Central memory CD8-positive, alpha-beta T cell (primary cell): ENCODE results near the gene GNB1.

Source experiments
- ATAC-seq: fragments of 150-1000 bp; cut with Tn5 transposase; replicated peaks from 2 replicates; pipeline ENCODE4 v1.10.0; 2022; ENCODE audit warnings: mild to moderate bottlenecking, moderate FRiP score, moderate number of reproducible peaks; ENCODE audit not compliant: poor library complexity, severe bottlenecking; ENCODE audit errors: extremely low read depth
- DNase-seq, 2 donors: peaks; one replicate each; pipeline ENCODE4 v3.0.0; 2021; ENCODE audit warnings: low spot score in 2 of 2
- H3K27ac Mint-ChIP-seq: one replicate; pipeline ENCODE4 v1.8.0; 2022; ENCODE audit warnings: low read depth, mild to moderate bottlenecking, moderate library complexity, mixed read lengths
- H3K27me3 Mint-ChIP-seq: one replicate; pipeline ENCODE4 v1.8.0; 2022; ENCODE audit warnings: mixed read lengths
- H3K36me3 Mint-ChIP-seq: one replicate; pipeline ENCODE4 v1.8.0; 2022; ENCODE audit warnings: mild to moderate bottlenecking, moderate library complexity, mixed read lengths; ENCODE audit not compliant: insufficient read depth
- H3K4me1 Mint-ChIP-seq: one replicate; pipeline ENCODE4 v1.8.0; 2022; ENCODE audit warnings: mixed read lengths
- H3K4me3 Mint-ChIP-seq: one replicate; pipeline ENCODE4 v1.8.0; 2022; ENCODE audit warnings: mild to moderate bottlenecking, moderate library complexity, mixed read lengths
- H3K9me3 Mint-ChIP-seq: one replicate; pipeline ENCODE4 v1.8.0; 2022; ENCODE audit warnings: mixed read lengths

The GNB1 gene

GRCh38 chr1:1779691-1780597 is 110.9 kb downstream of the GNB1 start:
- ATAC-seq: peak; percentile 63
- Mint-ChIP-seq H3K4me1 (peaks cover 60% of the 10 kb centered on the region), H3K9me3 (no peaks in the 10 kb centered on the region), H3K27ac (peak overlapping the region; percentile 92), H3K4me3 (peak overlapping the region; percentile 80), H3K36me3 (peaks cover 31% of the 10 kb centered on the region), H3K27me3 (no peaks in the 10 kb centered on the region)
- DNase-seq: peak; percentile 40 to 51

GRCh38 chr1:1779320-1779675 is 111.6 kb downstream of the GNB1 start:
- Mint-ChIP-seq H3K4me1 (peaks cover 60% of the 10 kb centered on the region), H3K36me3 (peaks cover 28% of the 10 kb centered on the region)

GRCh38 chr1:1778663-1779319 is 112.1 kb downstream of the GNB1 start:
- peak; percentile 52 to 65 for DNase-seq
- Mint-ChIP-seq H3K4me3 (peak overlapping the region; percentile 80), H3K36me3 (peaks cover 27% of the 10 kb centered on the region), H3K27ac (peak overlapping the region; percentile 92), H3K9me3 (no peaks in the 10 kb centered on the region), H3K27me3 (no peaks in the 10 kb centered on the region), H3K4me1 (peaks cover 60% of the 10 kb centered on the region)
- ATAC-seq: peak; percentile 57

More at GRCh38 chr1:1779320-1779675, 111.6 kb downstream of the GNB1 start:
- ATAC-seq: no peak
- H3K27me3 Mint-ChIP-seq: no peaks in the 10 kb centered on the region
- H3K9me3 Mint-ChIP-seq: no peaks in the 10 kb centered on the region
- no peak for DNase-seq
- H3K4me3 Mint-ChIP-seq: peak overlapping the region; percentile 80
- peak overlapping the region; percentile 92 for H3K27ac Mint-ChIP-seq

- H3K4me1 Mint-ChIP-seq: peaks cover 56% of the 10 kb centered on the region
- peak within 1 kb of the TSS; percentile 92 for H3K27ac Mint-ChIP-seq
- DNase-seq: peak; percentile 44 to 62
- H3K36me3 Mint-ChIP-seq: peaks cover 23% of the 10 kb centered on the region
- H3K27me3 Mint-ChIP-seq: no peaks in the 10 kb centered on the region
- H3K9me3 Mint-ChIP-seq: no peaks in the 10 kb centered on the region
- peak; percentile 44 for ATAC-seq
- peak within 1 kb of the TSS; percentile 80 for H3K4me3 Mint-ChIP-seq
Observed at GRCh38 chr1:1777950-1778662, 112.8 kb downstream of the GNB1 start, which contains the start of gene NADK. TSS of gene NADK (minus strand) at chr1:1778470. CDS start at chr1:1765406, 13,064 bp downstream.

GRCh38 chr1:1777583-1777899 is 113.3 kb downstream of the GNB1 start:
- no peaks in the 10 kb centered on the region for H3K27me3 Mint-ChIP-seq
- DNase-seq (no peak), ATAC-seq (no peak)
- peaks cover 53% of the 10 kb centered on the region for H3K4me1 Mint-ChIP-seq
- peaks cover 27% of the 10 kb centered on the region for H3K36me3 Mint-ChIP-seq
- H3K4me3 Mint-ChIP-seq: peak overlapping the region; percentile 78
- no peaks in the 10 kb centered on the region for H3K9me3 Mint-ChIP-seq
- peak overlapping the region; percentile 62 for H3K27ac Mint-ChIP-seq

- Mint-ChIP-seq H3K4me1 (peaks cover 53% of the 10 kb centered on the region), H3K4me3 (peak overlapping the region; percentile 78), H3K27ac (peak overlapping the region; percentile 62), H3K9me3 (no peaks in the 10 kb centered on the region), H3K27me3 (no peaks in the 10 kb centered on the region), H3K36me3 (peaks cover 27% of the 10 kb centered on the region)
- no peak for ATAC-seq
- DNase-seq: no peak
Observed at GRCh38 chr1:1776672-1777582, 114.0 kb downstream of the GNB1 start.

- Mint-ChIP-seq H3K27me3 (no peaks in the 10 kb centered on the region), H3K9me3 (no peaks in the 10 kb centered on the region), H3K4me3 (peak overlapping the region; percentile 78), H3K27ac (peak overlapping the region; percentile 62), H3K36me3 (peaks cover 31% of the 10 kb centered on the region), H3K4me1 (peaks cover 39% of the 10 kb centered on the region)
- DNase-seq (no peak), ATAC-seq (no peak)
Observed at GRCh38 chr1:1775327-1776226, 115.3 kb downstream of the GNB1 start.

GRCh38 chr1:1773874-1774273 is 117.0 kb downstream of the GNB1 start:
- Mint-ChIP-seq H3K27me3 (no peaks in the 10 kb centered on the region), H3K9me3 (no peaks in the 10 kb centered on the region), H3K36me3 (peaks cover 22% of the 10 kb centered on the region), H3K4me1 (peaks cover 23% of the 10 kb centered on the region), H3K4me3 (no peak overlapping the region), H3K27ac (no peak overlapping the region)
- no peak for ATAC-seq
- no peak for DNase-seq

GRCh38 chr1:1771096-1771495 is 119.8 kb downstream of the GNB1 start:
- H3K9me3 Mint-ChIP-seq: no peaks in the 10 kb centered on the region
- DNase-seq (no peak), ATAC-seq (no peak)
- no peak overlapping the region for H3K4me3 Mint-ChIP-seq
- H3K27me3 Mint-ChIP-seq: no peaks in the 10 kb centered on the region
- no peak overlapping the region for H3K27ac Mint-ChIP-seq
- peaks cover 17% of the 10 kb centered on the region for H3K4me1 Mint-ChIP-seq
- peaks cover 24% of the 10 kb centered on the region for H3K36me3 Mint-ChIP-seq

GRCh38 chr1:1770102-1770501 is 120.8 kb downstream of the GNB1 start:
- H3K36me3 Mint-ChIP-seq: peaks cover 24% of the 10 kb centered on the region
- H3K4me3 Mint-ChIP-seq: no peak overlapping the region
- ATAC-seq (no peak), DNase-seq (no peak)
- H3K27ac Mint-ChIP-seq: no peak overlapping the region
- no peaks in the 10 kb centered on the region for H3K27me3 Mint-ChIP-seq
- peaks cover 8% of the 10 kb centered on the region for H3K4me1 Mint-ChIP-seq
- H3K9me3 Mint-ChIP-seq: no peaks in the 10 kb centered on the region

- ATAC-seq: no peak
- Mint-ChIP-seq H3K36me3 (peaks cover 30% of the 10 kb centered on the region), H3K9me3 (no peaks in the 10 kb centered on the region), H3K27ac (no peak overlapping the region), H3K27me3 (no peaks in the 10 kb centered on the region), H3K4me3 (no peak overlapping the region), H3K4me1 (peaks cover 7% of the 10 kb centered on the region)
- no peak for DNase-seq
Observed at GRCh38 chr1:1768249-1768992, 122.5 kb downstream of the GNB1 start.
